ENCODE results near the gene CAV1.

Gene CAV1

GRCh38 chr7:116569737-116570136 lies 44.9 kb downstream of the CAV1 start:
- no peak for DNase-seq
- H3K9me3 Mint-ChIP-seq: no peaks in the 10 kb centered on the region
- no peaks in the 10 kb centered on the region for H3K4me1 Mint-ChIP-seq
- no peaks in the 10 kb centered on the region for H3K36me3 Mint-ChIP-seq
- peaks cover 3% of the 10 kb centered on the region for H3K27me3 Mint-ChIP-seq
- H3K27ac Mint-ChIP-seq: no peak overlapping the region
- CTCF ChIA-PET: no interaction called here
- H3K4me3 Mint-ChIP-seq: no peak overlapping the region

- CTCF ChIA-PET: no interaction called here
- H3K4me3 Mint-ChIP-seq: no peak overlapping the region
- no peaks in the 10 kb centered on the region for H3K9me3 Mint-ChIP-seq
- no peaks in the 10 kb centered on the region for H3K36me3 Mint-ChIP-seq
- DNase-seq: no peak
- H3K27ac Mint-ChIP-seq: no peak overlapping the region
- peaks cover 5% of the 10 kb centered on the region for H3K27me3 Mint-ChIP-seq
- H3K4me1 Mint-ChIP-seq: no peaks in the 10 kb centered on the region
Observed at GRCh38 chr7:116570306-116570705, 45.5 kb downstream of the CAV1 start.

GRCh38 chr7:116571037-116571436 lies 46.2 kb downstream of the CAV1 start:
- DNase-seq: no peak
- H3K4me3 Mint-ChIP-seq: no peak overlapping the region
- H3K4me1 Mint-ChIP-seq: no peaks in the 10 kb centered on the region
- CTCF ChIA-PET: interaction anchor here (0.8 kb wide), 1 partner anchor 19 kb away, joined by 3 read pairs; no protein-coding TSS in a partner anchor
- no peaks in the 10 kb centered on the region for H3K36me3 Mint-ChIP-seq
- H3K9me3 Mint-ChIP-seq: no peaks in the 10 kb centered on the region
- H3K27ac Mint-ChIP-seq: no peak overlapping the region
- H3K27me3 Mint-ChIP-seq: peaks cover 7% of the 10 kb centered on the region

GRCh38 chr7:116571552-116571951 lies 46.7 kb downstream of the CAV1 start:
- Mint-ChIP-seq H3K9me3 (no peaks in the 10 kb centered on the region), H3K4me1 (no peaks in the 10 kb centered on the region), H3K4me3 (no peak overlapping the region), H3K27me3 (peaks cover 7% of the 10 kb centered on the region), H3K36me3 (no peaks in the 10 kb centered on the region), H3K27ac (no peak overlapping the region)
- no peak for DNase-seq
- CTCF ChIA-PET: interaction anchor here (0.8 kb wide), 1 partner anchor 19 kb away, joined by 3 read pairs; no protein-coding TSS in a partner anchor

- DNase-seq: no peak
- Mint-ChIP-seq H3K4me3 (no peak overlapping the region), H3K27me3 (peaks cover 7% of the 10 kb centered on the region), H3K4me1 (no peaks in the 10 kb centered on the region), H3K36me3 (no peaks in the 10 kb centered on the region), H3K27ac (no peak overlapping the region), H3K9me3 (no peaks in the 10 kb centered on the region)
- CTCF ChIA-PET: no interaction called here
Observed at GRCh38 chr7:116572036-116572435, 47.2 kb downstream of the CAV1 start.

- H3K27me3 Mint-ChIP-seq: peaks cover 7% of the 10 kb centered on the region
Observed at GRCh38 chr7:116573541-116573940, 48.7 kb downstream of the CAV1 start.

GRCh38 chr7:116574025-116574822 lies 49.4 kb downstream of the CAV1 start:
- Mint-ChIP-seq H3K4me1 (no peaks in the 10 kb centered on the region), H3K9me3 (no peaks in the 10 kb centered on the region), H3K27me3 (peaks cover 7% of the 10 kb centered on the region), H3K27ac (no peak overlapping the region), H3K4me3 (no peak overlapping the region), H3K36me3 (no peaks in the 10 kb centered on the region)
- DNase-seq: no peak
- CTCF ChIA-PET: no interaction called here

More at GRCh38 chr7:116573541-116573940, 48.7 kb downstream of the CAV1 start:
- CTCF ChIA-PET: no interaction called here
- Mint-ChIP-seq H3K36me3 (no peaks in the 10 kb centered on the region), H3K27ac (no peak overlapping the region), H3K4me3 (no peak overlapping the region), H3K9me3 (no peaks in the 10 kb centered on the region), H3K4me1 (no peaks in the 10 kb centered on the region)
- no peak for DNase-seq

GRCh38 chr7:116575853-116576252 lies 51.0 kb downstream of the CAV1 start:
- no peak for DNase-seq
- no peaks in the 10 kb centered on the region for H3K9me3 Mint-ChIP-seq
- H3K36me3 Mint-ChIP-seq: no peaks in the 10 kb centered on the region
- CTCF ChIA-PET: interaction anchor here (0.6 kb wide), 1 partner anchor 217 kb away, joined by 3 read pairs; no protein-coding TSS in a partner anchor
- no peak overlapping the region for H3K4me3 Mint-ChIP-seq
- peaks cover 4% of the 10 kb centered on the region for H3K27me3 Mint-ChIP-seq
- H3K27ac Mint-ChIP-seq: no peak overlapping the region
- no peaks in the 10 kb centered on the region for H3K4me1 Mint-ChIP-seq

- Mint-ChIP-seq H3K27me3 (peaks cover 4% of the 10 kb centered on the region), H3K4me3 (no peak overlapping the region), H3K27ac (no peak overlapping the region), H3K9me3 (no peaks in the 10 kb centered on the region), H3K36me3 (no peaks in the 10 kb centered on the region), H3K4me1 (no peaks in the 10 kb centered on the region)
- CTCF ChIA-PET: interaction anchor here (1.0 to 1.4 kb wide), 2 partner anchors 11 to 12 kb away, joined by 4 read pairs; no protein-coding TSS in a partner anchor
- no peak for DNase-seq
Observed at GRCh38 chr7:116576350-116577319, 51.8 kb downstream of the CAV1 start.

GRCh38 chr7:116577320-116577871 lies 52.6 kb downstream of the CAV1 start:
- no peak overlapping the region for H3K4me3 Mint-ChIP-seq
- no peaks in the 10 kb centered on the region for H3K36me3 Mint-ChIP-seq
- CTCF ChIA-PET: interaction anchor here (1.0 to 1.7 kb wide), 3 partner anchors 10 to 14 kb away, joined by 4 to 5 read pairs (median 4); no protein-coding TSS in a partner anchor
- no peak for DNase-seq
- H3K27ac Mint-ChIP-seq: no peak overlapping the region
- H3K9me3 Mint-ChIP-seq: no peaks in the 10 kb centered on the region
- H3K4me1 Mint-ChIP-seq: no peaks in the 10 kb centered on the region
- H3K27me3 Mint-ChIP-seq: peaks cover 4% of the 10 kb centered on the region

- no peak overlapping the region for H3K4me3 Mint-ChIP-seq
- no peaks in the 10 kb centered on the region for H3K36me3 Mint-ChIP-seq
- H3K27me3 Mint-ChIP-seq: peaks cover 4% of the 10 kb centered on the region
- no peak for DNase-seq
- H3K9me3 Mint-ChIP-seq: no peaks in the 10 kb centered on the region
- H3K27ac Mint-ChIP-seq: no peak overlapping the region
- peaks cover 8% of the 10 kb centered on the region for H3K4me1 Mint-ChIP-seq
- CTCF ChIA-PET: interaction anchor here (1.7 kb wide), 1 partner anchor 13 kb away, joined by 5 read pairs; no protein-coding TSS in a partner anchor
Observed at GRCh38 chr7:116578526-116578925, 53.7 kb downstream of the CAV1 start.

- H3K27ac Mint-ChIP-seq: no peak overlapping the region
- H3K36me3 Mint-ChIP-seq: no peaks in the 10 kb centered on the region
Observed at GRCh38 chr7:116579322-116579721, 54.5 kb downstream of the CAV1 start.

GRCh38 chr7:116579835-116580234 lies 55.0 kb downstream of the CAV1 start:
- Mint-ChIP-seq H3K27me3 (peaks cover 4% of the 10 kb centered on the region), H3K36me3 (no peaks in the 10 kb centered on the region), H3K4me3 (no peak overlapping the region), H3K27ac (no peak overlapping the region), H3K4me1 (peaks cover 12% of the 10 kb centered on the region), H3K9me3 (no peaks in the 10 kb centered on the region)
- CTCF ChIA-PET: interaction anchor here (1.2 kb wide), 1 partner anchor 12 kb away, joined by 3 read pairs; no protein-coding TSS in a partner anchor
- DNase-seq: no peak

More at GRCh38 chr7:116579322-116579721, 54.5 kb downstream of the CAV1 start:
- Mint-ChIP-seq H3K4me3 (no peak overlapping the region), H3K9me3 (no peaks in the 10 kb centered on the region), H3K27me3 (peaks cover 4% of the 10 kb centered on the region), H3K4me1 (peaks cover 12% of the 10 kb centered on the region)
- CTCF ChIA-PET: interaction anchor here (1.2 kb wide), 1 partner anchor 12 kb away, joined by 3 read pairs; no protein-coding TSS in a partner anchor
- DNase-seq: no peak

Measured in activated naive CD4-positive, alpha-beta T cell treated with anti-CD3 and anti-CD28 coated beads, Interleukin-2, amount 10 ng/mL, durations not matched to agents 7 days and 5 days (primary cell).